ENCODE measurements around the gene KCNIP3. TPM values are rescaled to one million over a fixed set of nuclear protein-coding genes. Genes with fewer than 3 reads are reported as not detected.

Gene KCNIP3
- total and polyA plus RNA-seq, 8 donors = 3.5 to 7.5 (median 3.6) TPM

- no peak overlapping the region for H3K4me3 ChIP-seq
- FAIRE-seq (no peak), DNase-seq (peak in 2 of 6 donors; percentile 15 to 51), ATAC-seq (no peak)
- 75% methylated on average over 6 of the region's 6 CpGs for WGBS, 2 donors
- no peaks in the 10 kb centered on the region for H3K36me3 ChIP-seq
- no peaks in the 10 kb centered on the region for H3K9me3 ChIP-seq
- H3K27me3 ChIP-seq = no peaks in the 10 kb centered on the region
- TF ChIP-seq CTCF (IDR thresholded peaks at IDR 0.05) = no peak
- H3K4me1 ChIP-seq = no peaks in the 10 kb centered on the region
- H3K27ac ChIP-seq = no peak overlapping the region
- intact Hi-C loops (cut with DNase I) = loop anchor here in 1 of 3 donors (5.0 kb wide), 1 partner anchor 90 kb away; no protein-coding TSS in a partner anchor
These were observed 20.0 kb downstream of the KCNIP3 start for GRCh38 chr2:95317123-95317500.

DNA sequence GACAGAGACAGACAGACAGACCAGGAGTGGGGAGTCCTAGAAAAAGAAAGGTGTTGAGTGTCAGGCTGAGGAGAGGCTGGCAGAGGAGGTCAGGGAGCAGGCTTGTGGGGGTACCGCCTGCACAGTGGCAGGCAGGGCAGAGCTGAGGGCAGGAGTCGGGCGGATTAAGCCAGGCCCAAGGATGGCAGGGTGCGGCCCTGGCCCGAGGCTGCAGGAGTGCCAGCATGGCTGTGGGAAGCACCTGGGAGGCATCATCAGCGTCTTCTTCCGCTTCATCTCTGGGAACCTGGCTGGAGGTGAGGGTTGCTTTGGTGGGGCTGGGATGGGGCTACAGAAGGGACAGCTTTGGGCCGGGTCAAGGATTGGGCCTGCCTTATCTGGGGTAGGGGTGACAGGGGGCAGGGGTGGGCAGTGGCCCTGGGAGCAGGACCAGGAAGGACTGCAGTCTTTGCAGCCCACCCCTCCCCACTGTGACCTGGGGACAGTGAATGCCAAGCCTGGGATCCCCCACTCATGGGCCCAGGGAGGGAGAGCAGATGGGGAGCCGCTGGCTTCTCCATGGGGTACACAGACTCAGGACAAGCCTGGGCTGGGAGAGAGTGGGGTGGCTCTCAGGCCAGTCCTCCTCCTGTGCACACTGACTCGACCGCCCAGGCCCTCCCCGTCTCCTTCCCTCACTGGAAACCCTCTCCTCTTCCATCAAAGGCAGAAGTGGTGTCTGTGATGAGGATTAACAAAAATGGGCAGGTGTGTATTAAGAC, 20.7 kb downstream of the KCNIP3 start:
- no peak overlapping the region for H3K4me3 ChIP-seq
- no peaks in the 10 kb centered on the region for H3K36me3 ChIP-seq
- FAIRE-seq = no peak
- ATAC-seq = no peak
- WGBS, 2 donors = 84 to 93% methylated on average over 11 to 12 of the region's 12 CpGs
- H3K4me1 ChIP-seq = no peaks in the 10 kb centered on the region
- no peak for TF ChIP-seq CTCF (IDR thresholded peaks at IDR 0.05)
- no peaks in the 10 kb centered on the region for H3K9me3 ChIP-seq
- DNase-seq = peak in 2 of 6 donors; percentile 5 to 46
- no peak overlapping the region for H3K27ac ChIP-seq
- intact Hi-C loops (cut with DNase I) = loop anchor here in 1 of 3 donors (5.0 kb wide), 1 partner anchor 91 kb away; no protein-coding TSS in a partner anchor
- H3K27me3 ChIP-seq = no peaks in the 10 kb centered on the region

DNA sequence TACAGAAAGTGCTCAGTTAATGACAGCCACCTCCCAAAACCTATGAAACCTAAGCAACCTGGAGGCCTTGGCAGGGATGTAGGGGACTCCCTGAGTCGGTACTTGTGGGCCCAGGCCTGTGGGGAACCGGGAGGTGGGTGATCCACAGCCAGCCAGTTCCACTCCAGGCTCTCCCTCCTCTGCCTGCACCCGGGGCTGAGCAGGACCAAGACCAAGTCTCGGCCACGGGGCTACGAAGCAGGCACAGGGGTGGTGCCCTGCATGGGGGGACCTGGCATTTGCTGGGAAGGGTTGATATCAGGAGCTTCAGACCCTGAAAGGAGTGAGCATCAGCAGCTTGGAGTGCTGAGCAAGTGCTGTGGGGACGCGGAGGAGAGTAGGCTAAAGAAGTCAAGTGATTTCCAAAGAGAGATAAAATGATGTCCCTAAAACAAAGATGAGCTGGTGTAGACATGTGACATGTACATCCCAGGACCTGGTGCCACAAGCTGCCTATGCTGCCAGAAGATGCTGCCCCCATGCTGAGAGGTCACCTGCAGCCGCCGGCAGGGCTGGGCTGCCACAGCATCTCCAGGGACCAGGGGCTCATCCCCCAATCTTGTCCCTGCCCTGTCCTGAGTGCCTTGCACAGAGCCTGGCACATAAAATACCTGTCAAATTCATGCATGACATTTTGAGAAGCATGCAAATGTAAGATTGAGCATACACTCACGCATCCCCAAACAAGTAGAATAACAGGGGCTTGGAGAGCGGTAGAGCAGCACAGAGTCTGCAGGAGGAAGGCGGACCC, 21.5 kb downstream of the KCNIP3 start:
- FAIRE-seq (no peak), ATAC-seq (no peak), DNase-seq (peak in 2 of 6 donors; percentile 3 to 39)
- H3K27me3 ChIP-seq = no peaks in the 10 kb centered on the region
- 82% methylated on average over 13 of the region's 13 CpGs for WGBS, 2 donors
- no peak overlapping the region for H3K4me3 ChIP-seq
- no peaks in the 10 kb centered on the region for H3K9me3 ChIP-seq
- H3K4me1 ChIP-seq = no peaks in the 10 kb centered on the region
- H3K27ac ChIP-seq = no peak overlapping the region
- intact Hi-C loops (cut with DNase I) = loop anchor here in 1 of 3 donors (5.0 kb wide), 1 partner anchor 91 kb away; no protein-coding TSS in a partner anchor
- H3K36me3 ChIP-seq = no peaks in the 10 kb centered on the region
- TF ChIP-seq CTCF (IDR thresholded peaks at IDR 0.05) = no peak

DNA sequence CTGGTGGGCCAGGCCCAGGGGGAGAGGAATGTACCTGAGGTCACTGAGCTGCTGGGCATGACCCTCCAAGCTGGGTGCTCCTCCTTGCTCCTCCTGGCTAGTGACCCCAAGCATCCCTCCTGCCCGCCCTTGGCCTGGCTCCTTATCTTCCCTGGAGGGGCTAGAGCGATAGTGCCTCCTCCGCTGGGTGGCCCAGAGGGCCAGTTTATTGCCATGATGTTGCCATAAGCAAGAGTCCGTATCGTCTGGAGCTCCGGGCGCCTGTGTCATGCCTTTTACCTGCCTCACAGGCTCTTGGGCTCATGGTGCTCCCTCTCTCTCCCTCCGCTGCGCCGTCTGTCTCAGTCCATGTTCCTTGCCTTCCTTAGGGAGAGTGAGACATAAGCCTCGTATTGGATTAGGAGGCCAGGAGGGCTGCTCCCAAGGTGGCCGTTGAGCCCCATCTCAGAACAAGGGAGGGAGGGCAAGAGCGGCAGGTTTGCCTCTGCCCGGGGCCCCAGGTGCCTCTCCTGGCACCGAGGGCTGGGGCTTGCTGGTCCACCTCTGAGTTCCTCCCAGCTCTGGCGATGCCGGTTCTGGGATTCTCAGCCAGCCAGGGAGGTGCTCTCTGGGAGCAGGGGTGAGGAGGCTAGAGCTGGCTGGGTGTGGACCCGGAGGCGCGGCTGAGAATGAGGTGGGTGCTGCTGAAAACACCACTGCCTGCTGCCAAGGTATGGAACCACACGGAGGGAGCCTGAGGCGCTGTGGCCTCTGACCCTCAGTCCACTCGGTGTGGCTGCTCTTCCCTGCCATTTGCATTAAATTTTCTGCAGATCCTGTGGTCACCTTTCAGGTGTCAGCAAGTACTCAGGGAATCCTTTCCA, 22.6 kb downstream of the KCNIP3 start:
- intact Hi-C loops (cut with DNase I) = loop anchor here in 1 of 3 donors (5.0 kb wide), 1 partner anchor 92 kb away; no protein-coding TSS in a partner anchor
- FAIRE-seq (no peak), DNase-seq (peak in 2 of 6 donors; percentile 13 to 47), ATAC-seq (no peak)
- no peaks in the 10 kb centered on the region for H3K4me1 ChIP-seq
- no peaks in the 10 kb centered on the region for H3K36me3 ChIP-seq
- 82 to 93% methylated on average over 23 of the region's 23 CpGs for WGBS, 2 donors
- H3K9me3 ChIP-seq = no peaks in the 10 kb centered on the region
- TF ChIP-seq CTCF (IDR thresholded peaks at IDR 0.05) = no peak
- H3K27ac ChIP-seq = no peak overlapping the region
- H3K4me3 ChIP-seq = no peak overlapping the region
- no peaks in the 10 kb centered on the region for H3K27me3 ChIP-seq

All from pancreas (tissue), 10 donors.